ENCODE measurements around the gene BLTP3A. TPM values are rescaled to one million over a fixed set of nuclear protein-coding genes. Genes with fewer than 3 reads are reported as not detected.

Gene BLTP3A
- polyA plus RNA-seq, 4 donors = 11.7 to 15.9 (median 14.4) TPM

DNA sequence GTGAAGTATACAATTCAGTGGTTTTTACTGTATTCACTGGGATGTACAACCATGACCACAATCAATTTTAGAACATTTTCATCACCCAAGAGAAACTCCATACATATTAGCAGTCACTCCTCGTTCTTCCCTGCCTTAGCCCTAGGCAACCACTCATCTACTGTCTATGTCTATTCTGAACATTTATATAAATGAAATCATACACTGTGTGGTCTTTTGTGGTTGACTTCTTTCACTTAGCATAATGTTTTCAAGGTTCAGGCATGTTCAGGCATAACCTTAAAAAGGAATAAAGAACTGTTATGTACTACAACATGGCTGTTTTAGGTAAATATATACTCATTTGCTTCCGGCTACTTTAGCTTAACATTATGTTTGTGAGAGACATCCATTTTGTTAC, 37.3 kb downstream of the BLTP3A start:
- DNase-seq (ENCODE audit: low read depth in 4 of 4, low spot score in 2 of 4) = no peak

DNA sequence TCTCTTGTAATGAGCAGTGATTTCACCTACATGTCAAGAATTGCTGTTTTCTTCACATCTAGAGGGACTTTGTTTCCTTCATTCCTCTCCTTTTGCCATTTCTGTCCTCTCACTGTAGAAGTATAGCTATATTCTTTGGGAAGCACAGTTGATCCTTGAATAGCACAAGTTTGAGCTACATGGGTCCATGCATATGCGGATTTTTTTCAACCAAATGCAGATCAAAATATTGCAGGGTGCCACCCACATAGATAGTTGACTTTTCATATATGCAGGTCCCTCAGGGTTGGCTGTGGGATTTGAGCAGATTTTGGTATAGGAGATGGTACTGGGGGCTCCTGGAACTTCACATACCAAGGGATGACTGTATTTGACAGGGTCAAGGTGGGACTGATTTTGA, 41.1 kb downstream of the BLTP3A start:
- DNase-seq (ENCODE audit: low read depth in 4 of 4, low spot score in 2 of 4) = no peak

DNA sequence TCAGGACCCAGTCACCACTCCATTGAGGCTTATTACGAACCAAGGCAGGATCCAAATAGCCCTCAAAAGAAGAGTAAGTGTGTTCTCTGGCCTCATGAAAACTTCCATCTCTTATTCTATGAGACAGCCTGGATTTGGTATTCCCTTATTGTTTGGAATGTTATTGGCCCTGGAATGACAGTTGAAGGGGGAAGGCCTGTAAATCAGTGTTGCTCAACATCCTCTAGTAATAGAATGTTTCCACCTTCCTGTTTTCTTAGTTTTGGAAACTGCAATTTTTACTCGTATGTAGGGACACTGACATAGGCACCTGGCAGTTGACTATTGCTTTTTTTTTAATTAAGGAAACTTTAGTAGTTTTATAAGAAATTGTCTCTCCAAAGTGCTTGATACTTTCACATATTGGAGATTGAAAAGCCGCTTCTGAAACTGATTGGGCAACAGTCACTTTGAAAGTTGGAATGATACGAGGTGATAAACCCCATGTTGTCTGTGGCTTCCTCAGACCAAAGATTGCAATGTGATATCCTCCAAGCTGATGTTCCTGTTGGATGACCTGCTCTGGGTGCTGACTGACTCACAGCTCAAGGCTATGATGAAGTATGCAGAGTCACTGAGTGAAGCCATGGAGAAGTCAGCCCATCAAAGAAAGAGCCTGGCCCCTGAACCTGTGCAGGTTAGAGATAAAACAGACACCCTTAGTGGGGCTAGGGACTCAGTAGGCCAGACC, 43.1 kb downstream of the BLTP3A start:
- no peak for DNase-seq (ENCODE audit: low read depth in 4 of 4, low spot score in 2 of 4)

DNA sequence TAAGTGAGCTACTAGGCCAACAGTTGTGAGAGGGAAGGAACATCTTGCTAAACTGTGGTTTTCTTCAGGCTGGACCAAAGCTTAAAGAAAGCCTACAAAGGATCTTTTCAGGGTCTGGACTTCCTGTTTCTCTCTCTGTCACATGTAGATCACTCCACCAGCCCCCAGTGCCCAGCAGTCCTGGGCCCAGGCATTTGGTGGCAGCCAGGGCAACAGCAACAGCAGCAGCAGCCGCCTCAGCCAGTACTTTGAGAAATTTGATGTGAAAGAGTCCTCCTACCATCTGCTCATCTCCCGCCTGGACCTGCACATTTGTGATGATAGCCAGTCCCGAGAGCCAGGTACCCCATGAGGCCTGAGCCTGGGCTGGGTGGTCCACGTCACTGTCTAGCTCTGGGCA, 44.1 kb downstream of the BLTP3A start:
- no peak for DNase-seq (ENCODE audit: low read depth in 4 of 4, low spot score in 2 of 4)

DNA sequence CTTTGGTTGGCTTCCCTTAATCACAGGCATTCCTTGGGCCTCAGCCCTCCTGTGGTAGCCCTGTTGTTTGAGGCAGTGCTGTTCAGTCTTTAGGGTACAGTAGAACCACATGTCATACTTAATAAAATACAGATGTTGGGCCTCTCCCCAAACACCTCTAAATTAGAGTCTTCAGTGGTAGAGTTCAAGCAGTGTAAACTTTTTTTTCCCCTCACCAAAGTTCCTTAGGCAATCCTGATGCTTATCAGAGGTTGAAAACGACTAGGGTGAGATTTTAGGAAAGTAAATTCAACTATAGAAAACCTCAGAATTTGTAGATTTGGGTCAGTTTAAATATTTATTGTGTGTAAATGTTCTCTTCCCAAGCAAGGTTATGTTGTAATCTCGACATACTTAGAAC, 44.6 kb downstream of the BLTP3A start:
- DNase-seq (ENCODE audit: low read depth in 4 of 4, low spot score in 2 of 4) = no peak

DNA sequence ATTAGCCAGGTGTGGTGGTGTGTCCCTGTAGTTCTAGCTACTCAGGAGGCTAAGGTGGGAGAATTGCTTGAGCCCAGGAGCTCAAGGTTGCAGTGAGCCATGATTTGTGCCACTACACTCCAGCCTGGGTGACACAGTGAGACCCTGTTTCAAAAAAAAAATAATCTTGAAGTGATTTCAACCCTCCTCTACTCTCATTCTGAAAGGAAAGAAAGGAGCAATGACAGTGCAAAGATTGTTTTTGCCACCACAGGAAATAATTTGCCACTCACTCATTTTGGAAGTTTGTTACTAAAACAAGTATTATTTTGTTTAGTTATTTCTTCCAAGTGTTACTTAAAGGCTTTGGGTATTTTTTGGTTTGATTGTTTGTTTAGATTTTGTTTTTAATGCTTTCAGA, 45.6 kb downstream of the BLTP3A start:
- no peak for DNase-seq (ENCODE audit: low read depth in 4 of 4, low spot score in 2 of 4)

DNA sequence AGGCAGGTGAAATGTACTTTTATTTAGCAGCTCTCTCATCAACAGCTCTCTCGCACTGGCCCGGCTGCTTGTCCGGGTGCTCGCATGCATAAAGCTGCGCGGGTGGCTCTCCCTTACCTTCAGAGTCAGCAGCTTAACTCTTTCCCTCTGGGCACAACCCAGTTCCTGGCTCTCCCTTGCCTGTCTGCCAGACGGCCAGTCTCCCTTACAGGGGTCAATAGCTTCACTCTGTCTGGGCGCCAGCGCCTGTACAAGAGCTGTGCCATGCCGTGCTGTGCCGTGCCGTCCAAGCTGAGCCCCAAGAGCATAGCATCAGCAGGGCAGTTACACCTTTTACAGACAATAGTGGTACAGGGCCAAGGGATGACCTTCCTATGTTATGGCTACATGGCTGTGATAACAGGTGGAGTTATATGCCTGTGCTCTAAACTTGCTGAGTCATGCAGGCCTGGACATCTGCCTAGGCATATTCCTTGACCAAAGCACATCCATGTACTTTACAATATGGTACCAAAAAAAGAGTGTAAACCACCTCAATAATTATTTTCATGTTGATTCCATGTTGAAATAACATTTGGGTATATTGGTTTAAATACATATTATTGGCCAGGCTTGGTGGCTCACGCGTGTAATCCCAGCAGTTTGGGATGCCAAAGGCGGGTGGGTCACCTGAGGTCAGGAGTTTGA, 47.9 kb downstream of the BLTP3A start:
- DNase-seq (ENCODE audit: low read depth in 4 of 4, low spot score in 2 of 4) = no peak

Other genes with a start within 250 kb of the BLTP3A start
- gene SPDEF, start 235.8 kb upstream of the BLTP3A start, polyA plus RNA-seq (ENCODE audit: insufficient read length in 4 of 4) = under 1 TPM; 0.16 to 0.18 (median 0.17) TPM
- 10 to 100 TPM; 47.9 to 50.3 (median 48.8) TPM for gene ILRUN, start 95.3 kb upstream of the BLTP3A start, polyA plus RNA-seq (ENCODE audit: insufficient read length in 4 of 4)
- gene SNRPC, start 34.6 kb upstream of the BLTP3A start, polyA plus RNA-seq (ENCODE audit: insufficient read length in 4 of 4) = 100 to 1,000 TPM; 129 to 169 (median 148) TPM
- 10 to 100 TPM; 46.1 to 52.4 (median 48.4) TPM for gene TAF11, start 96.0 kb downstream of the BLTP3A start, polyA plus RNA-seq (ENCODE audit: insufficient read length in 4 of 4)
- gene ANKS1A, start 97.2 kb downstream of the BLTP3A start, polyA plus RNA-seq (ENCODE audit: insufficient read length in 4 of 4) = 10 to 100 TPM; 33.1 to 53.7 (median 43.2) TPM

Data from left renal cortex interstitium (tissue), 4 donors.